Esophagus (tissue), 2 donors: ENCODE results near the gene WDR70. TPM values are rescaled to one million over a fixed set of nuclear protein-coding genes. Genes with fewer than 3 reads are reported as not detected.
"Not testable (repeated sequence)": the region's sequence is repeated elsewhere in the genome, so short reads cannot be mapped to it uniquely, and the experiment has no call there.

Experiments
- H3K27ac ChIP-seq, 2 donors: one replicate each; pipeline ENCODE4 v1.5.1; 2013; ENCODE audit warnings: low read depth in 2 of 2, mild to moderate bottlenecking in 2 of 2, inconsistent platforms in 1 of 2, low read length in 1 of 2, moderate library complexity in 1 of 2
- H3K27me3 ChIP-seq, 2 donors: one replicate each; pipeline ENCODE4 v1.6.1; 2013; ENCODE audit warnings: low read length in 2 of 2, control low read depth in 1 of 2, mild to moderate bottlenecking in 1 of 2; ENCODE audit not compliant: insufficient read depth in 2 of 2, control insufficient read depth in 1 of 2
- H3K36me3 ChIP-seq, 2 donors: one replicate each; pipeline ENCODE4 v1.6.1; 2013; ENCODE audit warnings: low read length in 1 of 2; ENCODE audit not compliant: control insufficient read depth in 2 of 2, insufficient read depth in 2 of 2
- H3K4me1 ChIP-seq, 2 donors: one replicate each; pipeline ENCODE4 v1.6.1; 2013; ENCODE audit warnings: low read length in 1 of 2; ENCODE audit not compliant: control insufficient read depth in 2 of 2, insufficient read depth in 2 of 2
- H3K4me3 ChIP-seq, 2 donors: one replicate each; pipeline ENCODE4 v1.5.1; 2013; ENCODE audit warnings: low read length in 2 of 2, mild to moderate bottlenecking in 2 of 2, low read depth in 1 of 2, moderate library complexity in 1 of 2
- H3K9me3 ChIP-seq, 2 donors: one replicate each; pipeline ENCODE4 v1.6.1; 2013; ENCODE audit warnings: mild to moderate bottlenecking in 2 of 2, low read depth in 1 of 2, low read length in 1 of 2, moderate library complexity in 1 of 2; ENCODE audit not compliant: control insufficient read depth in 2 of 2, insufficient read depth in 1 of 2
- WGBS, 2 donors: extraction: QIAGEN DNeasy Blood & Tissue Kit; methylation state at CpG; one replicate each; pipeline ENCODE4 v1.1.7; 2013; 5-methylcytosine and 5-hydroxymethylcytosine counted together
- polyA plus RNA-seq, 2 donors: library from polyadenylated mRNA; stranded (reverse); fragments of 200-250 nt; gene quantifications; one replicate each; pipeline ENCODE4 v1.2.3, GENCODE V29; 2013
- donor health status: healthy with polysubstance abuse.
- donor health status: Bipolar disorder and iron deficiency.

The WDR70 gene
- polyA plus RNA-seq, 2 donors, result 13.9 to 14.3 TPM

- not testable (repeated sequence) for H3K4me3 ChIP-seq, H3K36me3 ChIP-seq, H3K27me3 ChIP-seq, H3K27ac ChIP-seq, H3K9me3 ChIP-seq, H3K4me1 ChIP-seq
- 93 to 98% methylated on average over 6 of the region's 6 CpGs for whole genome bisulfite sequencing, 2 donors
Measured at GRCh38 chr5:37674361-37674760, 295.2 kb downstream of the WDR70 start.

GRCh38 chr5:37679326-37679725, 300.2 kb downstream of the WDR70 start:
- H3K4me3 ChIP-seq, H3K4me1 ChIP-seq, H3K9me3 ChIP-seq, H3K27ac ChIP-seq, H3K36me3 ChIP-seq, H3K27me3 ChIP-seq: not testable (repeated sequence)
- WGBS, 2 donors, result 97 to 98% methylated on average over 5 to 8 of the region's 8 CpGs

GRCh38 chr5:37679903-37680302, 300.8 kb downstream of the WDR70 start:
- WGBS, 2 donors, result 91 to 97% methylated on average over 4 of the region's 4 CpGs
- H3K4me1 ChIP-seq, result not testable (repeated sequence)

GRCh38 chr5:37683072-37683471, 304.0 kb downstream of the WDR70 start:
- H3K36me3 ChIP-seq, result no peaks in the 10 kb centered on the region
- no peak overlapping the region for H3K27ac ChIP-seq
- 92 to 93% methylated on average over 1 of the region's 1 CpG for WGBS, 2 donors
- H3K4me3 ChIP-seq, result no peak overlapping the region
- no peaks in the 10 kb centered on the region for H3K27me3 ChIP-seq
- H3K4me1 ChIP-seq, result no peaks in the 10 kb centered on the region
- no peaks in the 10 kb centered on the region for H3K9me3 ChIP-seq

More at GRCh38 chr5:37679903-37680302, 300.8 kb downstream of the WDR70 start:
- H3K36me3 ChIP-seq, H3K27me3 ChIP-seq, H3K27ac ChIP-seq, H3K4me3 ChIP-seq, H3K9me3 ChIP-seq: not testable (repeated sequence)

GRCh38 chr5:37685211-37685610, 306.1 kb downstream of the WDR70 start:
- Histone ChIP-seq H3K9me3 (peaks cover 0 to 4% of the 10 kb centered on the region in 2 donors), H3K4me1 (no peaks in the 10 kb centered on the region), H3K4me3 (no peak overlapping the region), H3K27me3 (no peaks in the 10 kb centered on the region), H3K36me3 (no peaks in the 10 kb centered on the region), H3K27ac (no peak overlapping the region)
- 95 to 96% methylated on average over 3 of the region's 3 CpGs for WGBS, 2 donors

- no peak overlapping the region for H3K4me3 ChIP-seq
- H3K4me1 ChIP-seq, result no peaks in the 10 kb centered on the region
- no peak overlapping the region for H3K27ac ChIP-seq
- WGBS, 2 donors, result 97 to 98% methylated on average over 7 of the region's 7 CpGs
- H3K9me3 ChIP-seq, result peaks cover 0 to 4% of the 10 kb centered on the region in 2 donors
- H3K27me3 ChIP-seq, result no peaks in the 10 kb centered on the region
- no peaks in the 10 kb centered on the region for H3K36me3 ChIP-seq
Measured at GRCh38 chr5:37685816-37686215, 306.7 kb downstream of the WDR70 start.

GRCh38 chr5:37688925-37689324, 309.8 kb downstream of the WDR70 start:
- H3K4me1 ChIP-seq, H3K36me3 ChIP-seq, H3K4me3 ChIP-seq, H3K27ac ChIP-seq, H3K9me3 ChIP-seq, H3K27me3 ChIP-seq: not testable (repeated sequence)
- 95 to 99% methylated on average over 10 of the region's 10 CpGs for WGBS, 2 donors

GRCh38 chr5:37694333-37694732, 315.2 kb downstream of the WDR70 start:
- not testable (repeated sequence) for H3K27ac ChIP-seq, H3K9me3 ChIP-seq, H3K27me3 ChIP-seq, H3K4me1 ChIP-seq, H3K36me3 ChIP-seq, H3K4me3 ChIP-seq
- WGBS, 2 donors, result 97 to 98% methylated on average over 5 of the region's 5 CpGs

- H3K4me1 ChIP-seq, result no peaks in the 10 kb centered on the region
- H3K36me3 ChIP-seq, result no peaks in the 10 kb centered on the region
- H3K27ac ChIP-seq, result no peak overlapping the region
- H3K4me3 ChIP-seq, result no peak overlapping the region
- H3K9me3 ChIP-seq, result no peaks in the 10 kb centered on the region
- no peaks in the 10 kb centered on the region for H3K27me3 ChIP-seq
Measured at GRCh38 chr5:37694867-37695266, 315.7 kb downstream of the WDR70 start.

- 80 to 90% methylated on average over 3 of the region's 3 CpGs for WGBS, 2 donors
- Histone ChIP-seq H3K27me3 (no peaks in the 10 kb centered on the region), H3K9me3 (no peaks in the 10 kb centered on the region), H3K27ac (no peak overlapping the region), H3K36me3 (no peaks in the 10 kb centered on the region), H3K4me1 (no peaks in the 10 kb centered on the region), H3K4me3 (no peak overlapping the region)
Measured at GRCh38 chr5:37695647-37696046, 316.5 kb downstream of the WDR70 start.
